H1 (cell line): Measurements from ENCODE around the gene GRM4. TPM values are rescaled to one million over a fixed set of nuclear protein-coding genes. Genes with fewer than 3 reads are reported as not detected.

Experiments used
- CHD2 ChIP-seq: IDR thresholded peaks from 2 replicates; pipeline ENCODE4 v1.6.1; 2012; ENCODE audit warnings: low read length, improper control_type of control experiment
- CTBP2 ChIP-seq: IDR thresholded peaks from 2 replicates; pipeline ENCODE4 v1.7.0; 2011; ENCODE audit warnings: borderline replicate concordance, mild to moderate bottlenecking, moderate library complexity, mixed read lengths, low read length; ENCODE audit not compliant: insufficient read depth, insufficient read length
- polyA plus RNA-seq, 7 experiments: library from polyadenylated mRNA; depleted of rRNA in 3 of 7; stranded (reverse) in 5 of 7; unstranded in 2 of 7; fragments of >200 nt in 5 of 7; fragments of 200-250 nt in 2 of 7; gene quantifications; 1 replicate in 5 of 7; 2 replicates in 1 of 7; 4 replicates in 1 of 7; pipeline versions ENCODE4 v1.2.1 to v1.2.3, GENCODE V29; 2011 to 2013; ENCODE audit warnings: missing spikeins in 2 of 7, mixed read lengths in 2 of 7
- total RNA-seq: library from RNA; stranded (reverse); fragmentation: NEBNext Ultra II Directional; extraction: Animal tissue kit (Norgen Biotek cat#: 25700); gene quantifications from 2 replicates; pipeline ENCODE4 v1.2.1, GENCODE V29; 2021
- TF ChIP-seq, protein P1 (sequence below): IDR thresholded peaks from 2 replicates; pipeline ENCODE4 v1.6.1; 2011; ENCODE audit warnings: low read length, improper control_type of control experiment

GRM4 gene
- total and polyA plus RNA-seq, 2 of the 8 experiments (the other 6 are each of a cell fraction or from before 2014, with no cell fraction given), result 19.6 to 21.5 TPM

DNA sequence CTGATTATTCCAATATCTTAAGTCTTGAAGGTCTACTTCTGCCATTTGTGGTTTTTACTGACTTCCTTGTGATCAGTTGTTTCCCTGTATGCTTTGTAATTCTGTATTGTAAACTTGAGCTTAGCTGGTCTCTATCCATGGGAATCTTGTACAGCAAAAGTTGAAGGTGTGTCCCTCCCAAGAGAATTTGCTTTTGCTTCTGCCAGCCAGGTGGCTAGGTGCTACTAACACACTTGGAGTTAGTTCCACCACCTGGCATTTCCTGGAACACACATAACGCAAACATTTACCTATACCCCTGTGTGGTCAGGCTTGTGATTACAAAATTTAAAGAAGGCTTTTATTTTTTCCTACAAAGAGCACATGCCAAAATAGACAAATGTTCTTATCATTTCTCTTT, 141.2 kb downstream of the GRM4 start (continued):
- TF ChIP-seq, protein P1, sequence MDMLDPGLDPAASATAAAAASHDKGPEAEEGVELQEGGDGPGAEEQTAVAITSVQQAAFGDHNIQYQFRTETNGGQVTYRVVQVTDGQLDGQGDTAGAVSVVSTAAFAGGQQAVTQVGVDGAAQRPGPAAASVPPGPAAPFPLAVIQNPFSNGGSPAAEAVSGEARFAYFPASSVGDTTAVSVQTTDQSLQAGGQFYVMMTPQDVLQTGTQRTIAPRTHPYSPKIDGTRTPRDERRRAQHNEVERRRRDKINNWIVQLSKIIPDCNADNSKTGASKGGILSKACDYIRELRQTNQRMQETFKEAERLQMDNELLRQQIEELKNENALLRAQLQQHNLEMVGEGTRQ, result no peak
- TF ChIP-seq CHD2 (no peak), CTBP2 (no peak)
- TF ChIP-seq, all 59 proteins: peak for 0
